ENCODE measurements around the gene TM7SF3. TPM values are rescaled to one million over a fixed set of nuclear protein-coding genes. Genes with fewer than 3 reads are reported as not detected.

Gene TM7SF3
- total RNA-seq, 1 donor from 2014 or later: 99.0 TPM

GRCh38 chr12:26929590-26929989 lies 84.6 kb downstream of the TM7SF3 start:
- no peak for DNase-seq (ENCODE audit: low read depth in 2 of 2)

GRCh38 chr12:26928661-26929060 lies 85.5 kb downstream of the TM7SF3 start:
- no peak for DNase-seq (ENCODE audit: low read depth in 2 of 2)

Other genes with a start within 250 kb of the TM7SF3 start
- 14.5 and 31.8 TPM in 2 replicates for gene ITPR2, start 181.2 kb downstream of the TM7SF3 start, total RNA-seq
- gene INTS13, start 76.4 kb downstream of the TM7SF3 start, total RNA-seq: 17.3 and 17.7 TPM in 2 replicates
- gene FGFR1OP2, start 75.9 kb downstream of the TM7SF3 start, total RNA-seq: 40.8 and 102 TPM in 2 replicates
- 34.7 and 41.9 TPM in 2 replicates for gene MED21, start 8.2 kb upstream of the TM7SF3 start, total RNA-seq
- gene C12orf71, start 68.2 kb upstream of the TM7SF3 start, total RNA-seq: not detected in 2 replicates
- 42.5 and 72.2 TPM in 2 replicates for gene STK38L, start 229.9 kb upstream of the TM7SF3 start, total RNA-seq